Middle frontal gyrus (tissue), 1 donor: ENCODE data around the gene CHCHD4.
A peak's percentile ranks its signal among the peaks of the same experiment; 100 is the strongest.

ENCODE experiments used
- DNase-seq: peaks from one replicate; pipeline ENCODE4 v3.0.0-alpha.2; 2015; ENCODE audit warnings: low spot score; ENCODE audit errors: extremely low spot score

CHCHD4 gene

GRCh38 chr3:14150078-14150477 is 25.4 kb upstream of the CHCHD4 start:
- no peak for DNase-seq

- no peak for DNase-seq
These were observed 23.6 kb upstream of the CHCHD4 start for GRCh38 chr3:14148041-14148985.

GRCh38 chr3:14147617-14148016 is 22.9 kb upstream of the CHCHD4 start:
- DNase-seq: no peak

GRCh38 chr3:14147066-14147435 is 22.4 kb upstream of the CHCHD4 start:
- no peak for DNase-seq

- DNase-seq: no peak
These were observed 21.9 kb upstream of the CHCHD4 start for GRCh38 chr3:14146381-14147065.

- no peak for DNase-seq
These were observed 21.2 kb upstream of the CHCHD4 start for GRCh38 chr3:14145670-14146380.

GRCh38 chr3:14145236-14145635 is 20.6 kb upstream of the CHCHD4 start:
- DNase-seq: no peak

- peak; percentile 69 for DNase-seq
These were observed 19.9 kb upstream of the CHCHD4 start for GRCh38 chr3:14144423-14145075.

- no peak for DNase-seq
These were observed 18.9 kb upstream of the CHCHD4 start for GRCh38 chr3:14143271-14144225.

- DNase-seq: no peak
These were observed 18.0 kb upstream of the CHCHD4 start for GRCh38 chr3:14142567-14143270.

GRCh38 chr3:14141602-14142341 is 17.1 kb upstream of the CHCHD4 start:
- DNase-seq: no peak

- no peak for DNase-seq
These were observed 16.5 kb upstream of the CHCHD4 start for GRCh38 chr3:14141144-14141543.

GRCh38 chr3:14140668-14141067 is 16.0 kb upstream of the CHCHD4 start:
- DNase-seq: no peak

GRCh38 chr3:14139771-14140170 is 15.1 kb upstream of the CHCHD4 start:
- DNase-seq: no peak

- DNase-seq: no peak
These were observed 14.4 kb upstream of the CHCHD4 start for GRCh38 chr3:14138878-14139655.

- DNase-seq: no peak
These were observed 13.6 kb upstream of the CHCHD4 start for GRCh38 chr3:14138109-14138877.

- no peak for DNase-seq
These were observed 12.8 kb upstream of the CHCHD4 start for GRCh38 chr3:14137445-14137844.
